Measurements from ENCODE around the gene GATB. TPM values are rescaled to one million over a fixed set of nuclear protein-coding genes. Genes with fewer than 3 reads are reported as not detected.
"Not testable (repeated sequence)": the region's sequence is repeated elsewhere in the genome, so short reads cannot be mapped to it uniquely, and the experiment has no call there.

Gene GATB
- total RNA-seq, 1 donor from 2014 or later: 18.0 TPM

DNA sequence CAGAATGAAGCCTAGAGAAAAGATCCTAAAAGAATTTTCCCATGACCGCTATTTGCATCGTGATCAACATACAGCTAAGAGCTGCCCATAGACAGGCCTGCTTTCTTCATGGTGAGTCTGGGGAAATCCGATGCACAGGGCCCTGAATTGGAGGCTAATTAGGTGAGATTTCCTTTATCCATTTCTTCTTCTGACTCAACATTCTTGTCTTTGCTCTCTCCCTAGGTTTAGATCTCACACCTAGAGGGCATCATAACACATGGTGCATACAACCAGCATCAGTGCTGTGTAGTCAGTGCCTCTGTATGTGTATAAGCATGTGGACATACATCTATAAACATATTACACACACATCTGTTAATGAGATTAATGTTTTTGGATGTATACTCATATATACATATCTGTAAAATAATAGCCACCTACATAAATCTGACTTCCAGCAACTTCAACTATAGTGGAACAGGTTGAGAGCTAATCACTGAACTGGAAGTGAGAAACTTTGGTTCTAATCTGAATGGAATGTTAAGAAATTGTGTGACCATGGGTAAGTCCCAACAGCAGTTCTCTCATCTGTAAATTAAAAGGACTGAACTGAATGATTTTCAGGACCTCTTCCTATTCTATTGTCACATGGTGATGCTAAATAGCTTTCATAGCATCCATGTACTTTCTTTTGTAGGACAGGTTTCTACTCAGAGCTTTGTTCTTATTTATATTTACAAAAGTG, 17.5 kb downstream of the GATB start:
- H3K27me3 Mint-ChIP-seq (ENCODE audit: unreplicated experiment): no peaks in the 10 kb centered on the region
- H3K36me3 Mint-ChIP-seq (ENCODE audit: unreplicated experiment): peaks cover 13% of the 10 kb centered on the region
- no peak for TF ChIP-seq CTCF (IDR thresholded peaks at IDR 0.05)
- no peak overlapping the region for H3K27ac Mint-ChIP-seq (ENCODE audit: unreplicated experiment)
- DNase-seq (ENCODE audit: extremely low spot score, unreplicated experiment): no peak
- H3K4me3 Mint-ChIP-seq (ENCODE audit: unreplicated experiment): no peak overlapping the region
- H3K9me3 Mint-ChIP-seq (ENCODE audit: unreplicated experiment): no peaks in the 10 kb centered on the region
- peaks cover 5% of the 10 kb centered on the region for H3K4me1 Mint-ChIP-seq (ENCODE audit: unreplicated experiment)

- DNase-seq (ENCODE audit: extremely low spot score, unreplicated experiment): no peak
- H3K27me3 Mint-ChIP-seq (ENCODE audit: unreplicated experiment): no peaks in the 10 kb centered on the region
- H3K36me3 Mint-ChIP-seq (ENCODE audit: unreplicated experiment): peaks cover 34% of the 10 kb centered on the region
- H3K4me3 Mint-ChIP-seq (ENCODE audit: unreplicated experiment): no peak overlapping the region
- H3K27ac Mint-ChIP-seq (ENCODE audit: unreplicated experiment): no peak overlapping the region
- H3K4me1 Mint-ChIP-seq (ENCODE audit: unreplicated experiment): no peaks in the 10 kb centered on the region
- H3K9me3 Mint-ChIP-seq (ENCODE audit: unreplicated experiment): peaks cover 11% of the 10 kb centered on the region
- no peak for TF ChIP-seq CTCF (IDR thresholded peaks at IDR 0.05)
Measured at GRCh38 chr4:151738720-151739517, 21.9 kb downstream of the GATB start.

DNA sequence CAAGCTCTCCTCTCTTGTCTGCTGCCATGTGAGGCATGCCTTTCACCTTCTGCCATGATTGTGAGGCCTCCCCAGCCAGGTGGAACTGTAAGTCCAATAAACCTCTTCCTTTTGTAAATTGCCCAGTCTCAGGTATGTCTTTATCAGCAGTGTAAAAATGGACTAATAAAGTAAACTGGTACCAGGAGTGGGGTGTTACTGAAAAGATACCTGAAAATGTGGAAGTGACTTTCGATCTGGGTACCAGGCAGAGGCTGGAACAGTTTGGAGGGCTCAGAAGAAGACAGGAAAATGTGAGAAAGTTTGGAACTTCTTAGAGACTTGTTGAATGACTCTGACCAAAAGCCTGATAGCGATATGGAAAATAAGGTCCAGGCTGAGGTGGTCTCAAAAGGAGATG, 24.0 kb downstream of the GATB start:
- Mint-ChIP-seq H3K9me3 (ENCODE audit: unreplicated experiment) (peaks cover 11% of the 10 kb centered on the region), H3K36me3 (ENCODE audit: unreplicated experiment) (peaks cover 31% of the 10 kb centered on the region)
- DNase-seq (ENCODE audit: extremely low spot score, unreplicated experiment); H3K4me1 Mint-ChIP-seq (ENCODE audit: unreplicated experiment); H3K27me3 Mint-ChIP-seq (ENCODE audit: unreplicated experiment); H3K27ac Mint-ChIP-seq (ENCODE audit: unreplicated experiment); H3K4me3 Mint-ChIP-seq (ENCODE audit: unreplicated experiment): not testable (repeated sequence)

DNA sequence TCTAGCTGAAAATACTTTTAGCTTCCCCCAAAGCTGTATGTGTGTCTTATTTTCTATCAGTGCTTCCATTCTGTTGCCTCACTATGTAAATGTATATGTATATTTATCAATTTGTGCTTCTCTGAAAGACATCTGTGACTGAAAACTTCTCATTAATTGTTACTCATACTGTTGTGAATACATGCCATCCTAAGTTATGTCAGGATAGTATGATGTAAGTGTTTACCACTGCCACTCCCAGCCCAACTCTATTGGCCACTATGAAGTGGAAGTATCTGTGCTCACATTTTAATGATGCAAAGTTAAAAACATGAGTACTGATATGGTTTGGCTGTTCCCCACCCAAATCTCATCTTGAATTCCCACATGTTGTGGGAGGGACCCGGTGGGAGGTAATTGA, 24.4 kb downstream of the GATB start:
- Mint-ChIP-seq H3K27ac (ENCODE audit: unreplicated experiment) (no peak overlapping the region), H3K9me3 (ENCODE audit: unreplicated experiment) (peaks cover 11% of the 10 kb centered on the region), H3K36me3 (ENCODE audit: unreplicated experiment) (peaks cover 31% of the 10 kb centered on the region), H3K4me3 (ENCODE audit: unreplicated experiment) (no peak overlapping the region), H3K4me1 (ENCODE audit: unreplicated experiment) (no peaks in the 10 kb centered on the region), H3K27me3 (ENCODE audit: unreplicated experiment) (no peaks in the 10 kb centered on the region)
- DNase-seq (ENCODE audit: extremely low spot score, unreplicated experiment): no peak
- no peak for TF ChIP-seq CTCF (IDR thresholded peaks at IDR 0.05)

GRCh38 chr4:151731670-151732069, 29.1 kb downstream of the GATB start:
- H3K4me3 Mint-ChIP-seq (ENCODE audit: unreplicated experiment); H3K27ac Mint-ChIP-seq (ENCODE audit: unreplicated experiment); DNase-seq (ENCODE audit: extremely low spot score, unreplicated experiment); H3K9me3 Mint-ChIP-seq (ENCODE audit: unreplicated experiment); H3K4me1 Mint-ChIP-seq (ENCODE audit: unreplicated experiment); H3K27me3 Mint-ChIP-seq (ENCODE audit: unreplicated experiment): not testable (repeated sequence)
- H3K36me3 Mint-ChIP-seq (ENCODE audit: unreplicated experiment): peaks cover 12% of the 10 kb centered on the region
